ENCODE data around the gene BRD1. TPM values are rescaled to one million over a fixed set of nuclear protein-coding genes. Genes with fewer than 3 reads are reported as not detected.

Gene BRD1
- total and polyA plus RNA-seq, 9 of the 15 experiments (the other 6 are each of a cell fraction or from before 2014, with no cell fraction given): 0.42 to 17.6 (median 5.5) TPM

DNA sequence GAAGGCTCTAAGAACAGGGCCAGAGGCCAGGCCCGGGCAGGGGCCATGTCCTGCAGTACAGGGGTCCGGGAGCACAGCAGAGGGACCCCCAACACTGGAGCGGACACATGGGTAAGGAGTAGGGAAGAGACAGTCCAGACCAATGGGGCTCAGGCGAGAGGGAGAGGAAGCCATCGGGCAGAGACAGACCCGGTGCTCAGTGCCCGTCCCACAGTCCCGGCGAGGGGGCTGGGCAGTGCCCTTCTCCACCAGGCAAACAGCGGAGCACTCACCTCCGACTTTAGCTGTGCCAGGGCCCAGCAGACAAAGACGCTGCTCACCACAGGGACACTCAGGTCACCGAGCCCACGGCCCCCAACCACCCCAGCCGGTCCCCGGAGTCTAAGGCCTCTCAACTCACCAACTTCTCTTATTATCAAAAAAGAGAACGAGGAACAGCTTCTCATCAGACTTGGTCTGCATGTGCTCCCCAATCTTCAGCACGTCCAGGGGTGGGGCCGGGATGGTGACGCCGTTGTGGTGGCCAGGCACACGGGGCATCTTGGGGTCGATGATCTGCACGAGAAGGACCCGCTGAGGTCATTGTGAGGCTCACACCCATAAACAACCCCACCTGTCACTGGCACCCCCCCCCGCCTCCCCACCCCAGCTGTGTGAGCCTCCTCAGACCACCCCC lies 52.3 kb downstream of the BRD1 start:
- no peak overlapping the region for H2AFZ ChIP-seq (ENCODE audit: low read depth, low read length)
- TF ChIP-seq IFI16 (CRISPR knock-in tag; IDR thresholded peaks at IDR 0.05) (no peak), ZNF707 (CRISPR knock-in tag; conservative IDR thresholded peaks at IDR 0.05) (no peak), USF2 (CRISPR knock-in tag; IDR thresholded peaks at IDR 0.05) (no peak), ATF4 (CRISPR knock-in tag; IDR thresholded peaks at IDR 0.05) (no peak), PTRF (tag; IDR thresholded peaks at IDR 0.05) (no peak)
- H3K27ac ChIP-seq (ENCODE audit: extremely low read depth, low read depth, low read length): no peak overlapping the region
- no TSS peak for BruUV-seq (replicated peaks)
- H4K20me1 ChIP-seq (replicated peaks; ENCODE audit: control insufficient read depth, insufficient read depth, low read length): no peaks in the 10 kb centered on the region
- no peaks in the 10 kb centered on the region for H3K27me3 ChIP-seq (ENCODE audit: control insufficient read depth in 2 of 2, insufficient read depth in 2 of 2, low read length in 2 of 2)
- FAIRE-seq: no peak
- no peak overlapping the region for H3K9ac ChIP-seq (ENCODE audit: insufficient read depth in 1 of 2, low read depth in 2 of 2, low read length in 2 of 2)
- no peaks in the 10 kb centered on the region for H3K9me3 ChIP-seq (replicated peaks; ENCODE audit: control insufficient read depth, insufficient read depth, low read depth, low read length)
- H3K9me1 ChIP-seq (ENCODE audit: control insufficient read depth, insufficient read depth, low read length): no peaks in the 10 kb centered on the region
- 93% methylated on average over 8 of the region's 26 CpGs for WGBS (ENCODE audit: insufficient coverage, low coverage, missing lambda C conversion rate)
- ATAC-seq: no peak
- ChIA-PET POLR2A (no interaction called here), CTCF (ENCODE audit: low intra/inter-chr PET ratio) (no interaction called here)
- H3K79me2 ChIP-seq (ENCODE audit: control insufficient read depth, insufficient read depth, low read length): no peaks in the 10 kb centered on the region
- H3K36me3 ChIP-seq (ENCODE audit: control insufficient read depth, insufficient read depth, low read length): peaks cover 39% of the 10 kb centered on the region; the same call in 2 of the 3 replicates
- peaks cover 0 to 18% of the 10 kb centered on the region in 2 experiments; a peak in 2 of 5 replicates for H3K4me1 ChIP-seq (replicated peaks in 1 of 2; ENCODE audit: control insufficient read depth in 2 of 2, insufficient read depth in 2 of 2, low read length in 2 of 2)
- H3K4me3 ChIP-seq: no peak overlapping the region
- H3K4me2 ChIP-seq (ENCODE audit: insufficient read depth, low read length): no peak overlapping the region
- DNase-seq (ENCODE audit: extremely low read depth in 1 of 4, low spot score in 3 of 4): no peak
- intact Hi-C loops (cut with micrococcal nuclease): no loop called here
- in situ Hi-C loops (cut with MboI): no loop called here

Data from K562 (cell line).